ENCODE results near the gene SOX10. TPM values are rescaled to one million over a fixed set of nuclear protein-coding genes. Genes with fewer than 3 reads are reported as not detected.

The SOX10 gene
- total and polyA plus RNA-seq, 2 of the 13 experiments (the other 11 are each of a cell fraction or from before 2014, with no cell fraction given): not detected

DNA sequence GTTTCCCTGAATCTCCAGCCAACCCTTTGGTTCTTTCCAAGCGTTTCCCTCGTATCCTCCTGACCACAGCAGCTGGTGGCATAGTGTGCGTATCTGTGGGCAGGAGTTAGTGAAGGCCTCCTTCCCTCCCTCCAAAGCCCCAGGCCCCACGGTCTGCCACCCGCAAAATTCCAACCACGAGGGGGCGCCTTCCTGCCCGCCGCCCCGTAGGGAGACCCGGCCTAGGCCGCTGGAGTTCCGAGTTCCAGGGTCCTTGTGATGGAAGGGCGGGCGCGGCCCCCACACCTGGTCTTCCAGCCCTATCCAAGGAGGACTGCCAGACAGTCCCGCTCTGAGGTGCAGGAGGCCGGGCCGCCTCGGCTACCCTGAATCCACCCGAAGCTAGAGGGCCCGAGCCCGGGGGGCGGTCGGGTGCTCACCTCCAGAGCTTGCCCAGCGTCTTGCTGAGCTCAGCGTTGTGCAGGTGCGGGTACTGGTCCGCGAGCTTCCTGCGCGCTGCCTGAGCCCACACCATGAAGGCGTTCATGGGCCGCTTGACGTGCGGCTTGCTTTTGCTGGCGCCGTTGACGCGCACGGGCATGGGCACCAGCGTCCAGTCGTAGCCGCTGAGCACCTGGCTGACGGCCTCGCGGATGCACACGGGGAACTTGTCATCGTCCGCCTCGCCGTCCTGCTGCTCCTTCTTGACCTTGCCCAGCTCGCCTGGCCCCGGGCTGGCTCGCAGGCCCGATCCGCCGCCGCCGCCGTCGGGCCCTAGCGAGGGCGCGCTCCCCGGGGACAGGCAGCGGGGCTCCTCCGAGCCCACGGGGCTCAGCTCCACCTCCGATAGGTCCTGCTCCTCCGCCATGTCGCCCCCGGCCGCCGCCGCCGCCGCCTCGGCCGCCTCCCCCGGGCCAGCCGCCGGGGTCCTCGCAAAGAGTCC is 1.2 kb downstream of the SOX10 start:
- no peak for DNase-seq (ENCODE audit: low spot score)
- ChIA-PET POLR2A (interaction anchor here (1.6 kb wide), 1 partner anchor 139 kb away, joined by 3 read pairs; the partner anchor contains the start of gene ANKRD54), CTCF (ENCODE audit: low intra/inter-chr PET ratio, low total read pairs) (no interaction called here)
- no peaks in the 10 kb centered on the region for H3K27me3 ChIP-seq (ENCODE audit: control insufficient read depth in 1 of 2, insufficient read depth in 2 of 2, low read length in 2 of 2)
- no peaks in the 10 kb centered on the region for H3K79me2 ChIP-seq (ENCODE audit: insufficient read depth, low read length)
- peaks cover 39% of the 10 kb centered on the region for H3K4me1 ChIP-seq (ENCODE audit: insufficient read depth, low read length)
- no peaks in the 10 kb centered on the region for H3K36me3 ChIP-seq (replicated peaks in 1 of 2; ENCODE audit: control insufficient read depth in 1 of 2, insufficient read depth in 2 of 2, low read length in 2 of 2)
- H3K9me3 ChIP-seq (ENCODE audit: low read length): no peaks in the 10 kb centered on the region
- no peak for ATAC-seq
- no TSS peak for BruUV-seq (replicated peaks)
- H3K9ac ChIP-seq (ENCODE audit: insufficient read depth, low read depth, low read length): no peak overlapping the region
- no peak overlapping the region for H3K27ac ChIP-seq (ENCODE audit: extremely low read length, insufficient read depth, low read length)
- in situ Hi-C loops (cut with HindIII; ENCODE audit: extremely low pct_ligation_motif_present, low pct_unique_long_range_greater_than_20kb) (no loop called here), intact Hi-C loops (cut with micrococcal nuclease; ENCODE audit: unreplicated experiment) (no loop called here)
- H3K4me2 ChIP-seq (ENCODE audit: low read depth, low read length): no peak overlapping the region
- WGBS (ENCODE audit: low lambda C conversion rate): 97% methylated on average over 43 of the region's 84 CpGs
- H4K20me1 ChIP-seq (ENCODE audit: insufficient read depth, low read length): no peaks in the 10 kb centered on the region
- TF ChIP-seq TEAD3 (CRISPR knock-in tag; optimal IDR thresholded peaks at IDR 0.05; ENCODE audit: borderline replicate concordance) (peak; percentile 57), ZBTB42 (CRISPR knock-in tag; IDR thresholded peaks at IDR 0.05) (no peak), NR2C2 (CRISPR knock-in tag; IDR thresholded peaks at IDR 0.05; ENCODE audit: borderline replicate concordance) (no peak), HNRNPL (IDR thresholded peaks at IDR 0.05; ENCODE audit: low read depth, low read length) (0 out of 2 replicates have a peak, but pooled peaks have one; percentile 48), ZFAT (CRISPR knock-in tag; conservative IDR thresholded peaks at IDR 0.05) (no peak)
- TF ChIP-seq, protein P1, sequence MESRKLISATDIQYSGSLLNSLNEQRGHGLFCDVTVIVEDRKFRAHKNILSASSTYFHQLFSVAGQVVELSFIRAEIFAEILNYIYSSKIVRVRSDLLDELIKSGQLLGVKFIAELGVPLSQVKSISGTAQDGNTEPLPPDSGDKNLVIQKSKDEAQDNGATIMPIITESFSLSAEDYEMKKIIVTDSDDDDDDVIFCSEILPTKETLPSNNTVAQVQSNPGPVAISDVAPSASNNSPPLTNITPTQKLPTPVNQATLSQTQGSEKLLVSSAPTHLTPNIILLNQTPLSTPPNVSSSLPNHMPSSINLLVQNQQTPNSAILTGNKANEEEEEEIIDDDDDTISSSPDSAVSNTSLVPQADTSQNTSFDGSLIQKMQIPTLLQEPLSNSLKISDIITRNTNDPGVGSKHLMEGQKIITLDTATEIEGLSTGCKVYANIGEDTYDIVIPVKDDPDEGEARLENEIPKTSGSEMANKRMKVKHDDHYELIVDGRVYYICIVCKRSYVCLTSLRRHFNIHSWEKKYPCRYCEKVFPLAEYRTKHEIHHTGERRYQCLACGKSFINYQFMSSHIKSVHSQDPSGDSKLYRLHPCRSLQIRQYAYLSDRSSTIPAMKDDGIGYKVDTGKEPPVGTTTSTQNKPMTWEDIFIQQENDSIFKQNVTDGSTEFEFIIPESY (CRISPR knock-in tag; IDR thresholded peaks at IDR 0.05): peak; percentile 78
- TF ChIP-seq, protein P2, sequence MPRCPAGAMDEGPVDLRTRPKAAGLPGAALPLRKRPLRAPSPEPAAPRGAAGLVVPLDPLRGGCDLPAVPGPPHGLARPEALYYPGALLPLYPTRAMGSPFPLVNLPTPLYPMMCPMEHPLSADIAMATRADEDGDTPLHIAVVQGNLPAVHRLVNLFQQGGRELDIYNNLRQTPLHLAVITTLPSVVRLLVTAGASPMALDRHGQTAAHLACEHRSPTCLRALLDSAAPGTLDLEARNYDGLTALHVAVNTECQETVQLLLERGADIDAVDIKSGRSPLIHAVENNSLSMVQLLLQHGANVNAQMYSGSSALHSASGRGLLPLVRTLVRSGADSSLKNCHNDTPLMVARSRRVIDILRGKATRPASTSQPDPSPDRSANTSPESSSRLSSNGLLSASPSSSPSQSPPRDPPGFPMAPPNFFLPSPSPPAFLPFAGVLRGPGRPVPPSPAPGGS (CRISPR knock-in tag; IDR thresholded peaks at IDR 0.05): no peak
- H3K4me3 ChIP-seq (replicated peaks in 1 of 3; ENCODE audit: insufficient read depth in 1 of 3, low read depth in 2 of 3, low read length in 3 of 3): no peak overlapping the region
- H2AFZ ChIP-seq (ENCODE audit: low read length): no peak overlapping the region
- FAIRE-seq: no peak

Measured in HepG2 (cell line).